ENCODE measurements around the gene ZNF337.

DNA sequence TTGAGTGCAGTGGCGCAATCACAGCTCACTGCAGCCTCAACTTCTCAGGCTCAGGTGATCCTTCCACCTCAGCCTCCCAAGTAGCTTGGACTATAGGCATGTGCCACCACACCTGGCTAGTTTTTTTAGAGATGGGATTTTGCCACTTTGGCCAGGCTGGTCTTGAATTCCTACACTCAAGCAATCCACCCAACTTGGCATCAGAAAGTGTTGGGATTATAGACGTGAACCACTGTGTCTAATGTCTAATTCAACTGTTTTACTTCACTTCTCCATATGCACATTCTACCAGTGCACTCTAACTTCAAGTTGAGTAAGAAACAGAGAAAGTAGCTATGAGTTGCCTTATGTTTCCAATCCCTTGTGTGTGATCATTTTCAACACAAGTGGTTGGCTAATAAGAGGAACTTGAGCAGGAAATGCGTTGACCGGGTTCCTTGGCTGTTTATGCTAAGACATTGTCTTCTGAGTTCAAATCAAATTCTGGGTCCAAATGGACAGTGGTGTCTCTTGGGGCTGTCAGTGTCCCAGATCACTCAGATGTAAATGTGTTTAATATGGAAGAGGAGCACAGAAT is 23.9 kb downstream of the ZNF337 start:
- TF ChIP-seq, protein P1, sequence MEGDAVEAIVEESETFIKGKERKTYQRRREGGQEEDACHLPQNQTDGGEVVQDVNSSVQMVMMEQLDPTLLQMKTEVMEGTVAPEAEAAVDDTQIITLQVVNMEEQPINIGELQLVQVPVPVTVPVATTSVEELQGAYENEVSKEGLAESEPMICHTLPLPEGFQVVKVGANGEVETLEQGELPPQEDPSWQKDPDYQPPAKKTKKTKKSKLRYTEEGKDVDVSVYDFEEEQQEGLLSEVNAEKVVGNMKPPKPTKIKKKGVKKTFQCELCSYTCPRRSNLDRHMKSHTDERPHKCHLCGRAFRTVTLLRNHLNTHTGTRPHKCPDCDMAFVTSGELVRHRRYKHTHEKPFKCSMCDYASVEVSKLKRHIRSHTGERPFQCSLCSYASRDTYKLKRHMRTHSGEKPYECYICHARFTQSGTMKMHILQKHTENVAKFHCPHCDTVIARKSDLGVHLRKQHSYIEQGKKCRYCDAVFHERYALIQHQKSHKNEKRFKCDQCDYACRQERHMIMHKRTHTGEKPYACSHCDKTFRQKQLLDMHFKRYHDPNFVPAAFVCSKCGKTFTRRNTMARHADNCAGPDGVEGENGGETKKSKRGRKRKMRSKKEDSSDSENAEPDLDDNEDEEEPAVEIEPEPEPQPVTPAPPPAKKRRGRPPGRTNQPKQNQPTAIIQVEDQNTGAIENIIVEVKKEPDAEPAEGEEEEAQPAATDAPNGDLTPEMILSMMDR (IDR thresholded peaks at IDR 0.05): no peak
- no peak for TF ChIP-seq POLR2A (IDR thresholded peaks at IDR 0.05)
